H9 (cell line): ENCODE results near the gene TMEM61. TPM values are rescaled to one million over a fixed set of nuclear protein-coding genes. Genes with fewer than 3 reads are reported as not detected.

Experiments
- DNase-seq: peaks from one replicate; pipeline ENCODE4 v3.0.0-alpha.2; 2017
- H2AFZ ChIP-seq: one replicate; pipeline ENCODE4 v1.6.1; 2013; ENCODE audit warnings: mild to moderate bottlenecking, low read length, control low read depth, moderate library complexity
- H2AK5ac ChIP-seq: 2 replicates; pipeline ENCODE4 v1.6.1; 2013; ENCODE audit warnings: low read length, control low read depth, mixed read lengths; ENCODE audit not compliant: insufficient read length
- H2BK120ac ChIP-seq: one replicate; pipeline ENCODE4 v1.6.1; 2013; ENCODE audit warnings: low read depth, mild to moderate bottlenecking, low read length, control low read depth, inconsistent platforms; ENCODE audit not compliant: poor library complexity, severe bottlenecking
- H2BK12ac ChIP-seq: 2 replicates; pipeline ENCODE4 v1.6.1; 2013; ENCODE audit warnings: low read length, control low read depth, mixed read lengths, low read depth; ENCODE audit not compliant: insufficient read length
- H2BK15ac ChIP-seq: 2 replicates; pipeline ENCODE4 v1.6.1; 2013; ENCODE audit warnings: low read depth, low read length, control low read depth
- H2BK20ac ChIP-seq: one replicate; pipeline ENCODE4 v1.6.1; 2013; ENCODE audit warnings: low read depth, mild to moderate bottlenecking, low read length, control low read depth, inconsistent platforms; ENCODE audit not compliant: poor library complexity, severe bottlenecking
- H2BK5ac ChIP-seq: 2 replicates; pipeline ENCODE4 v1.6.1; 2013; ENCODE audit warnings: low read length, control low read depth, mixed read lengths; ENCODE audit not compliant: insufficient read length
- H3K14ac ChIP-seq: 2 replicates; pipeline ENCODE4 v1.6.1; 2013; ENCODE audit warnings: low read length, control low read depth; ENCODE audit not compliant: insufficient read depth
- H3K18ac ChIP-seq: 2 replicates; pipeline ENCODE4 v1.6.1; 2013; ENCODE audit warnings: low read depth, mild to moderate bottlenecking, mixed read lengths, low read length, control low read depth; ENCODE audit not compliant: insufficient read length
- H3K23ac ChIP-seq: 2 replicates; pipeline ENCODE4 v1.6.1; 2013; ENCODE audit warnings: low read length, control low read depth, mixed read lengths, low read depth; ENCODE audit not compliant: insufficient read length
- H3K23me2 ChIP-seq: 2 replicates; pipeline ENCODE4 v1.6.1; 2013; ENCODE audit warnings: low read depth, mild to moderate bottlenecking, mixed read lengths, low read length, control low read depth; ENCODE audit not compliant: insufficient read length, poor library complexity, severe bottlenecking
- H3K27ac ChIP-seq: 2 replicates; pipeline ENCODE4 v1.5.1; 2013; ENCODE audit warnings: low read length, control low read depth, mixed read lengths, low read depth; ENCODE audit not compliant: insufficient read length
- H3K27me3 ChIP-seq: 2 replicates; pipeline ENCODE4 v1.6.1; 2013; ENCODE audit warnings: low read length, control low read depth, inconsistent platforms; ENCODE audit not compliant: insufficient read depth
- H3K4ac ChIP-seq: 2 replicates; pipeline ENCODE4 v1.6.1; 2013; ENCODE audit warnings: low read depth, mild to moderate bottlenecking, control low read depth, inconsistent platforms, low read length, moderate library complexity
- H3K4me1 ChIP-seq: 2 replicates; pipeline ENCODE4 v1.6.1; 2013; ENCODE audit warnings: low read length, control low read depth, inconsistent platforms; ENCODE audit not compliant: insufficient read depth
- H3K4me2 ChIP-seq: 2 replicates; pipeline ENCODE4 v1.6.1; 2013; ENCODE audit warnings: low read length, control low read depth, mixed read lengths; ENCODE audit not compliant: insufficient read length, insufficient read depth
- H3K56ac ChIP-seq: 2 replicates; pipeline ENCODE4 v1.6.1; 2013; ENCODE audit warnings: low read depth, mild to moderate bottlenecking, mixed read lengths, low read length, control low read depth; ENCODE audit not compliant: insufficient read length
- H3K79me1 ChIP-seq: 2 replicates; pipeline ENCODE4 v1.6.1; 2013; ENCODE audit warnings: low read depth, mild to moderate bottlenecking, moderate library complexity, low read length, control low read depth, inconsistent platforms; ENCODE audit not compliant: insufficient read depth, poor library complexity, severe bottlenecking
- H3K79me2 ChIP-seq: 2 replicates; pipeline ENCODE4 v1.6.1; 2013; ENCODE audit warnings: low read length, control low read depth, inconsistent platforms; ENCODE audit not compliant: insufficient read depth
- H3K9ac ChIP-seq: 2 replicates; pipeline ENCODE4 v1.6.1; 2013; ENCODE audit warnings: low read length, control low read depth, mixed read lengths; ENCODE audit not compliant: insufficient read length; ENCODE audit errors: extremely low read depth
- H3K9me3 ChIP-seq: one replicate; pipeline ENCODE4 v1.6.1; 2013; ENCODE audit warnings: low read depth, low read length, inconsistent platforms; ENCODE audit not compliant: control insufficient read depth
- H3T11ph ChIP-seq: one replicate; pipeline ENCODE4 v1.6.1; 2013; ENCODE audit warnings: mild to moderate bottlenecking, low read length, control low read depth, inconsistent platforms
- H4K20me1 ChIP-seq: one replicate; pipeline ENCODE4 v1.6.1; 2013; ENCODE audit not compliant: control insufficient read depth, insufficient read length, insufficient read depth
- H4K5ac ChIP-seq: 2 replicates; pipeline ENCODE4 v1.6.1; 2013; ENCODE audit warnings: low read depth, mild to moderate bottlenecking, mixed read lengths, low read length, control low read depth; ENCODE audit not compliant: insufficient read length
- H4K8ac ChIP-seq: replicated peaks from 2 replicates; pipeline ENCODE4 v1.6.1; 2013; ENCODE audit warnings: low read length, control low read depth, mixed read lengths, low read depth; ENCODE audit not compliant: insufficient read length
- H4K91ac ChIP-seq: 2 replicates; pipeline ENCODE4 v1.6.1; 2013; ENCODE audit warnings: low read depth, mild to moderate bottlenecking, moderate library complexity, mixed read lengths, low read length, control low read depth; ENCODE audit not compliant: insufficient read length
- H3K27ac Mint-ChIP-seq, 3 experiments: 2 replicates in 2 of 3; 3 replicates in 1 of 3; pipeline ENCODE4 v1.8.0; 2020 to 2021; ENCODE audit warnings: mixed read lengths in 3 of 3, mild to moderate bottlenecking in 1 of 3, moderate library complexity in 1 of 3
- H3K27me3 Mint-ChIP-seq: 2 replicates; pipeline ENCODE4 v1.8.0; 2021; ENCODE audit warnings: low read depth, mild to moderate bottlenecking, moderate library complexity, mixed read lengths
- H3K36me3 Mint-ChIP-seq, 3 experiments: 2 replicates in 2 of 3; 3 replicates in 1 of 3; pipeline ENCODE4 v1.8.0; 2020 to 2021; ENCODE audit warnings: low read depth in 3 of 3, mixed read lengths in 3 of 3; ENCODE audit not compliant: insufficient read depth in 1 of 3
- H3K4me1 Mint-ChIP-seq, 2 experiments: 2 replicates each; pipeline ENCODE4 v1.8.0; 2020; ENCODE audit warnings: mixed read lengths in 2 of 2
- H3K4me3 Mint-ChIP-seq, 2 experiments: 2 replicates in 1 of 2; 3 replicates in 1 of 2; pipeline ENCODE4 v1.8.0; 2020 to 2021; ENCODE audit warnings: mild to moderate bottlenecking in 2 of 2, mixed read lengths in 2 of 2, moderate library complexity in 1 of 2
- H3K9me3 Mint-ChIP-seq, 2 experiments: 2 replicates in 1 of 2; 3 replicates in 1 of 2; pipeline ENCODE4 v1.8.0; 2020; ENCODE audit warnings: mild to moderate bottlenecking in 2 of 2, mixed read lengths in 2 of 2, moderate library complexity in 1 of 2
- CTCF ChIP-seq: fragments of 200-600 bp; sonication (generic); conservative IDR thresholded peaks from 3 replicates; pipeline ENCODE4 v1.8.0; 2021; ENCODE audit warnings: antibody characterized with exemption, mild to moderate bottlenecking
- WGBS: extraction: QIAGEN DNeasy Blood & Tissue Kit; methylation state at CpG from one replicate; pipeline ENCODE4 v1.1.7; 2013; ENCODE audit warnings: missing lambda C conversion rate, low lambda C conversion rate, mixed read lengths; ENCODE audit not compliant: insufficient read length; ENCODE audit errors: extremely low coverage; 5-methylcytosine and 5-hydroxymethylcytosine counted together
- total RNA-seq: library from RNA; stranded (reverse); gene quantifications from 2 replicates; pipeline ENCODE4 v1.2.1, GENCODE V29; 2021

The TMEM61 gene
- total RNA-seq, 1 experiment from 2014 or later = 0.61 TPM

DNA sequence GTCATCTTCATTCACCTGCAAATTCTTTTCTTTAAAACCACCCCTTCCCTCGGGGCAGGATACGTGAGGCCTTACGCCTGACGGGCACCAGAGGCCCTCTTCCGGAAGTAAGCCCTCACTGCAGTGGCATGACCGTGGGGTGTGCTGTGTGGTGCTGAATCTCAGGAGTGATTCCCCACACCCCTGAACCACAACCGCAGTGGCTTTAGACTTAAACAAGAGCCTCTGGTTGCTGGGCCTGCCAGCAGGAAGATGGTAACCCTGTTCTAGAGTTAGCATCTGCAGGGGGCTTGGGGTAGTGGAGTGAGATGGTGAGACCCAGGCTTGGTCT is 30.4 kb downstream of the TMEM61 start:
- Histone ChIP-seq H2AFZ (no peak overlapping the region), H3K9ac (no peak overlapping the region), H3K23me2 (no peaks in the 10 kb centered on the region), H3K56ac (no peak overlapping the region), H3K4ac (no peak overlapping the region), H3T11ph (no peak overlapping the region), H3K27me3 (no peaks in the 10 kb centered on the region), H3K4me2 (no peak overlapping the region), H2BK120ac (no peak overlapping the region), H3K18ac (no peak overlapping the region), H2BK5ac (no peak overlapping the region), H4K8ac (no peak overlapping the region), H2BK20ac (no peak overlapping the region), H3K4me1 (peaks cover 3% of the 10 kb centered on the region; the same call in 1 of the 2 replicates), H3K79me2 (no peaks in the 10 kb centered on the region), H2AK5ac (no peak overlapping the region), H4K20me1 (no peaks in the 10 kb centered on the region), H3K79me1 (no peaks in the 10 kb centered on the region), H4K5ac (no peak overlapping the region), H4K91ac (no peak overlapping the region), H2BK15ac (no peak overlapping the region), H3K23ac (no peak overlapping the region), H2BK12ac (no peak overlapping the region), H3K27ac (no peak overlapping the region), H3K14ac (no peak overlapping the region; the same call in 1 of the 2 replicates), H3K9me3 (no peaks in the 10 kb centered on the region)
- TF ChIP-seq CTCF = peak; percentile 44; the same call in 2 of the 3 replicates
- peaks cover 28% of the 10 kb centered on the region for H3K27me3 Mint-ChIP-seq
- no CpG with 5 or more reads among the region's 7 CpGs for WGBS
- no peak overlapping the region for H3K4me3 Mint-ChIP-seq
- H3K4me1 Mint-ChIP-seq = peaks cover 15 to 18% of the 10 kb centered on the region in 2 experiments
- no peak overlapping the region; a peak in 1 of 7 replicates for H3K27ac Mint-ChIP-seq
- peaks cover 10 to 15% of the 10 kb centered on the region in 2 experiments for H3K9me3 Mint-ChIP-seq
- peak; percentile 53 for DNase-seq
- H3K36me3 Mint-ChIP-seq = peaks cover 0 to 15% (median 0%) of the 10 kb centered on the region in 3 experiments
